Duodenal mucosa (tissue), 2 donors: Measurements from ENCODE around the gene PSME1.

ENCODE experiments used
- H3K27ac ChIP-seq: one replicate; pipeline ENCODE4 v1.7.0; 2013; ENCODE audit warnings: low read depth, low read length
- H3K27me3 ChIP-seq, 2 donors: one replicate each; pipeline ENCODE4 v1.7.0; 2013; ENCODE audit warnings: low read length in 2 of 2, control low read depth in 1 of 2; ENCODE audit not compliant: insufficient read depth in 2 of 2, control insufficient read depth in 1 of 2
- H3K36me3 ChIP-seq, 2 donors: one replicate each; pipeline ENCODE4 v1.7.0; 2013; ENCODE audit warnings: low read length in 2 of 2, control low read depth in 1 of 2; ENCODE audit not compliant: insufficient read depth in 2 of 2, control insufficient read depth in 1 of 2
- H3K4me1 ChIP-seq, 2 donors: one replicate each; pipeline ENCODE4 v1.7.0; 2013; ENCODE audit warnings: low read length in 2 of 2, control low read depth in 1 of 2; ENCODE audit not compliant: insufficient read depth in 2 of 2, control insufficient read depth in 1 of 2
- H3K4me3 ChIP-seq, 2 donors: one replicate each; pipeline ENCODE4 v1.7.0; 2013; ENCODE audit warnings: low read length in 2 of 2, low read depth in 1 of 2
- H3K9ac ChIP-seq, 2 donors: one replicate each; pipeline ENCODE4 v1.7.0; 2013; ENCODE audit warnings: low read length in 2 of 2, low read depth in 1 of 2
- H3K9me3 ChIP-seq, 2 donors: one replicate each; pipeline ENCODE4 v1.7.0; 2013; ENCODE audit warnings: low read length in 2 of 2, control low read depth in 1 of 2; ENCODE audit not compliant: control insufficient read depth in 1 of 2

The PSME1 gene

DNA sequence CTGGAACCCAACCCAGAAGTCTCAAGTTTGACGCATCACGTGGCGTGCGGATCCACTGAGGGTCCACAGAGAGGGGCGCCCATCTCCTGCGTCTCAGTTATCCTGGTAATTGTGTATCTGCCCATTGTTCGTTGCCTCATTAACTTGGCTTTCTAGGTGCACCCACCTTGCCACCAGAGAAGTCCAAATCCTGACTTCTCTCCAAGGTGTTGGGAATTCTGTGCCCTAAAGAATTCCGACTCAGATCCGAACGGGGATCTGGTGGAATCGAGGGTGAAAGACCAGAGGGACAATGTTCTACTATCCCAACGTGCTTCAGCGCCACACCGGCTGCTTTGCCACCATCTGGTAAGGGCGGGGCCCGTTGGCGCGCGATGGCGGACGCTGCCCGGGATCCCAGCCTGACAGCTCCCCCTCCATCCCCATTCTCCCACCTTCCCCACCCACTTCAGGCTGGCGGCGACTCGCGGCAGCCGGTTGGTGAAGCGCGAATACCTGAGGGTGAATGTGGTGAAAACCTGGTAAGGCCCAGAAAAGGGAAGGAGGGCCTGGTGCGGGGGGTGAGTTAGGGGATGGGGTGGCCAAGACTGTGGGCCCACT lies 36.4 kb downstream of the PSME1 start:
- no peak overlapping the region for H3K27ac ChIP-seq
- no peaks in the 10 kb centered on the region for H3K4me1 ChIP-seq
- no peaks in the 10 kb centered on the region for H3K9me3 ChIP-seq
- peak overlapping the region in 1 of 2 donors; percentile 16 for H3K9ac ChIP-seq
- H3K4me3 ChIP-seq, result peak overlapping the region; percentile 0 to 57
- H3K27me3 ChIP-seq, result no peaks in the 10 kb centered on the region
- H3K36me3 ChIP-seq, result peaks cover 30 to 46% of the 10 kb centered on the region in 2 donors

GRCh38 chr14:24172871-24173281 lies 36.9 kb downstream of the PSME1 start:
- no peak overlapping the region for H3K27ac ChIP-seq
- peaks cover 29 to 46% of the 10 kb centered on the region in 2 donors for H3K36me3 ChIP-seq
- H3K4me3 ChIP-seq, result peak overlapping the region in 1 of 2 donors; percentile 57

DNA sequence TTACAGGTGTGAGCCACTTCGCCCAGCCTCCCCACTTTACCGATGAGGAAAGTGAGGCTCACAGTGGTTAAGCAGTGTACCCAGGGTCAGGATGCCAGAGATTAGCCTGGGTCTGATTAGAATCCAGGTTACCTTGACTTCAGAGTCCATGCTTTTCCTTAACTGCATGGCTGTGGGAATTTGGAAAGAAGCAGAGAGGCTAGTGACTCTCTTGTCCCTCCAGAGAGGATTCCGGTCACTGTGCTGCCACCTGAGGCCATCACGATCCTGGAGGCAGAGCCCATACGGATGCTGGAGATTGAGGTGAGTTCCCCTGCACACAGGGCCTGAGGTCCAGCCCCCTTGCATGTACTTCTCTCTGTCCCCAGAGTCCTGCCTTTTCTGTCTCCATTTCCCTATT lies 40.6 kb downstream of the PSME1 start:
- H3K4me1 ChIP-seq, result no peaks in the 10 kb centered on the region
- H3K27ac ChIP-seq, result no peak overlapping the region
- H3K27me3 ChIP-seq, result no peaks in the 10 kb centered on the region
- no peak overlapping the region for H3K9ac ChIP-seq
- H3K36me3 ChIP-seq, result peaks cover 36 to 76% of the 10 kb centered on the region in 2 donors
- H3K4me3 ChIP-seq, result no peak overlapping the region
- no peaks in the 10 kb centered on the region for H3K9me3 ChIP-seq

More at GRCh38 chr14:24172871-24173281, 36.9 kb downstream of the PSME1 start:
- no peaks in the 10 kb centered on the region for H3K27me3 ChIP-seq
- H3K9me3 ChIP-seq, result no peaks in the 10 kb centered on the region
- H3K4me1 ChIP-seq, result no peaks in the 10 kb centered on the region
- H3K9ac ChIP-seq, result peak overlapping the region in 1 of 2 donors; percentile 16

DNA sequence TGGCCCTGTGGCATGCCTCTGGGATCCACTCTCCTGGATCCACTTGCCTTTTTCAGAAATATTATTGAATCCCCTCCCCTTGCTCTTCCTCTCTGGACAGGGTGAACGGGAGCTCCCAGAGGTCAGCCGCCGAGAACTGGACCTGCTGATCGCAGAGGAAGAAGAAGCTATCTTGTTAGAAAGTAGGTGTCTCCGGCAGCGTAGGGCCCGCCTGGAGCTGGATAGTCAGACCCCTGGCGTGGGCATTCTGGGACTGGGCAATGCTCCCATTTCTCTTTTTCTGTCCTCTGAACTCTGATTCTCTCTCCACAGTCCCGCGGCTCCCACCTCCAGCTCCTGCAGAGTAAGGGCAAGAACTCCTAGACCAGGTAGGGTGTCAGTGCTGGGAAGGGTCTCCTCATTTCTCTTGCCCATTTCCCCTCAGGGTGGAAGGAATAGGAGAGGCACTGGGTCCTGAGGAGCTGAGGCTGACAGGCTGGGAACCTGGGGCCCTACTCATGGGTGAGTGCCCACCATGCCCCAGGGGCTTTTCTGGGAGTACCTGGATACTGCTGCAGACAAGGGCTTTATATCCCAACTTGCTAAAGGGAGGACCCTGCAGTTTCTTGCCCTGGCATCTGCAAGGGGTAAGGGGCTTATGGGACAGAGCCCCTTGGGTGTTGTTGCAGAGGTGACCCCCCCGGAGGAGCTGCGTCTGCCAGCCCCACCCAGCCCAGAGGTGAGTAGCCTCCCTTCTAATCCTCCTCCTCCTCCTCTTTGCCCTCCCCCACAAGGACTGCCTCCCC lies 41.2 kb downstream of the PSME1 start:
- no peak overlapping the region for H3K27ac ChIP-seq
- H3K36me3 ChIP-seq, result peaks cover 41 to 80% of the 10 kb centered on the region in 2 donors
- no peak overlapping the region for H3K4me3 ChIP-seq
- no peaks in the 10 kb centered on the region for H3K4me1 ChIP-seq
- H3K9ac ChIP-seq, result no peak overlapping the region
- no peaks in the 10 kb centered on the region for H3K27me3 ChIP-seq
- no peaks in the 10 kb centered on the region for H3K9me3 ChIP-seq

DNA sequence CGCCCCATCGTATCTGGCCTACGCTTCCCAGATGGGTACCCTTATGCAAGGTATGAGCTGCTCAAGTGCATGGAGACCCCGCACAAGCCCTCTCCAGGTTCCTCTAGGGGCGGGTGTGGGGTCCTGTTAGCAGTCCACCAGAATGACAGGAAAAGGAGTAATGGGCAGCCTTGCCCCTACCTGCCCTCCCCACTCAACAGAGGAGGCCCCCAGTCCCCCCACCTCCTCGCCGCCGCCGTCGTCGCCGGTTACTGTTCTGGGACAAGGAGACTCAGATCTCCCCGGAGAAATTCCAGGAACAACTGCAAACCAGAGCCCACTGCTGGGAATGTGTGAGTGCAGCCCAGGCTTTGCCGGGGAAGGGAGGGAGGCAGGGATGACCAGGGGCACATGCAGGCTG lies 41.9 kb downstream of the PSME1 start:
- Histone ChIP-seq H3K36me3 (peaks cover 43 to 80% of the 10 kb centered on the region in 2 donors), H3K4me3 (no peak overlapping the region), H3K9ac (no peak overlapping the region), H3K27ac (no peak overlapping the region), H3K9me3 (no peaks in the 10 kb centered on the region), H3K27me3 (no peaks in the 10 kb centered on the region), H3K4me1 (no peaks in the 10 kb centered on the region)

GRCh38 chr14:24178399-24179178 lies 42.6 kb downstream of the PSME1 start:
- Histone ChIP-seq H3K9me3 (no peaks in the 10 kb centered on the region), H3K4me3 (no peak overlapping the region), H3K4me1 (no peaks in the 10 kb centered on the region), H3K27ac (no peak overlapping the region), H3K9ac (no peak overlapping the region), H3K36me3 (peaks cover 41 to 81% of the 10 kb centered on the region in 2 donors), H3K27me3 (no peaks in the 10 kb centered on the region)

GRCh38 chr14:24179294-24179960 lies 43.4 kb downstream of the PSME1 start:
- Histone ChIP-seq H3K9me3 (no peaks in the 10 kb centered on the region), H3K4me1 (no peaks in the 10 kb centered on the region), H3K27me3 (no peaks in the 10 kb centered on the region), H3K27ac (peak overlapping the region; percentile 36), H3K9ac (peak overlapping the region in 1 of 2 donors; percentile 17), H3K4me3 (no peak overlapping the region), H3K36me3 (peaks cover 43 to 87% of the 10 kb centered on the region in 2 donors)

DNA sequence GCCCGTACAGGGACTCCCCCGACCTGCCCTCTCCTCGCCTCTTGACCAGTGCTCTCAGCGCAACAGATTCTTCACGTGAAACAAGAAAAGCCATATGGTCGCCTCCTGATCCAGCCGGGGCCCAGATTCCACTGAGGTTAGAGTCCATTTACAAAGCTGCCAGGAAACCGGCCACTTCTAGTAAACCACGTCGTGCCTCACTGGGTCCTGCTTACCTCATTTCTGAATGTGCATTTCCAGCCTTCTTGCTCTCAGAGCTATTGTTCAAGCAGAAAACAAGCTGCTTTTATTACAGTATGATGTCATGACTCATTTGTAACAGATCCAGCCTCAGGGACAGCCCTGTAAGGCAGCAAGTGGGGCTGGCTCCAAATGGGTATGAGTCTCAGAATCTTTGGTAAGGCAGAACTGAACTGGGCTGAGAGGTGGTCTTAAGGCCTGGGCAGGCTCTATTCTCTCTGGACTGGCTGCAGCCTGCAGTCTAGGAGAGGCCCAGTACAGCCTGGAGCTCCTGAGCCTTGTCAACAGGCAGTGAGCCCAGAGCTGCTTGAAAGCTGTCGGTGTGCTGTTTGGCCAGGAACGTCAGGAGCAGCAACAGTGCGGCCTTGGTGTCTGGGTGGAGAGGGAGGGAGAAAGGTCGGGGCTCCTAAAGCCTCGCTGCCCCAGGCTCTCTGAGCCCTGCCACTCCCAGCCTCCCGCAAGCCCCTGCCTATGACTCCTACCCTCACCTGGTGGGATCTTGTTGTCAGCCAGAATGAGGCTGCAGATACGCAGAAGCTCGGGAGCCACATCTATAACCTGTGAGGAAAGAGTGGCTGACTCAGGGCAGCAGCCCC lies 44.2 kb downstream of the PSME1 start:
- H3K4me3 ChIP-seq, result no peak overlapping the region
- no peaks in the 10 kb centered on the region for H3K27me3 ChIP-seq
- H3K27ac ChIP-seq, result peak overlapping the region; percentile 36
- H3K9ac ChIP-seq, result peak overlapping the region in 1 of 2 donors; percentile 17
- H3K4me1 ChIP-seq, result no peaks in the 10 kb centered on the region
- H3K36me3 ChIP-seq, result peaks cover 49 to 90% of the 10 kb centered on the region in 2 donors
- no peaks in the 10 kb centered on the region for H3K9me3 ChIP-seq

DNA sequence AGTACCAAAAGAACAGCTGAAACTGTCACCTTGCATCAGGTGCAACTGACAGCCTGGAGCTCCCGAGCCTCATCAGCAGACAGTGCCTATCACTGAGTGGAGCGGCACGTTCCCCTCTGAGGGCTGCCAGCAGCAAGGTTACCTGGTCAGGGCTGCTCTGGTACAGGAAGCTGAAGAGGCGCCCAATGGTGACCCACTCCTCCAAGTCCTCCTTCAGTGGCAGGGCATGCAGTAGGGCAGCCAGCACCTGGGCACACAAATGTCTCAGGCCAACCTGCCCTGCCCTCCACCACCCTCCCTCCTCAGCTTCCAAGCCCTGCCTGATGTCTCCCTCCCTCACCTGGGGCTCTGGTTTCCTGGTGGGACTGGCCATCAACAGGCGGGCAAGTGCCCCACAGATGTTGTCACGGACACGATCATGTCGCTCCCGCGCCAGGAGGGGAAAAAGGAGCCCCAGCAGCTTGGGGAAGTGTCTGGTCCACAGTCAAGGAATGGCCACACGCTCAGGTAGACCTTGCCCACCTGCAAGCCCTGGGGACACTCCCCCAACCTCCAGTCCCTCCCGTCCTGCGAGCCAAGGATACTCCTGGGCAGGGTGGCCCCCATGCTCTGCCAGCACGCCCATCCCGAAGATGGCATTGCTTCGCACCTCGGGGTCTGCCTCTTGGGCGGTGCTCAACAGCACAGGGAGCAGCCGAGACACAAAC lies 45.5 kb downstream of the PSME1 start:
- Histone ChIP-seq H3K9me3 (no peaks in the 10 kb centered on the region), H3K4me1 (no peaks in the 10 kb centered on the region), H3K9ac (no peak overlapping the region), H3K27ac (no peak overlapping the region), H3K4me3 (no peak overlapping the region), H3K27me3 (no peaks in the 10 kb centered on the region), H3K36me3 (peaks cover 53 to 96% of the 10 kb centered on the region in 2 donors)
